IPS-15b (cell line): ENCODE data around the gene AP5Z1.

Experiments used
- H3K27me3 ChIP-seq: one replicate; pipeline ENCODE4 v1.6.1; 2013; ENCODE audit warnings: low read length; ENCODE audit not compliant: control insufficient read depth, insufficient read depth
- H3K36me3 ChIP-seq: one replicate; pipeline ENCODE4 v1.6.1; 2013; ENCODE audit warnings: low read length; ENCODE audit not compliant: control insufficient read depth, insufficient read depth
- H3K4me1 ChIP-seq: one replicate; pipeline ENCODE4 v1.6.1; 2013; ENCODE audit warnings: mild to moderate bottlenecking, low read length; ENCODE audit not compliant: control insufficient read depth, insufficient read depth
- H3K4me3 ChIP-seq: one replicate; pipeline ENCODE4 v1.5.1; 2013; ENCODE audit warnings: low read depth, low read length
- H3K9ac ChIP-seq: one replicate; pipeline ENCODE4 v1.6.1; 2013; ENCODE audit warnings: low read depth, mild to moderate bottlenecking, low read length
- H3K9me3 ChIP-seq: one replicate; pipeline ENCODE4 v1.6.1; 2013; ENCODE audit warnings: mild to moderate bottlenecking, low read length; ENCODE audit not compliant: control insufficient read depth, insufficient read depth

Gene AP5Z1

GRCh38 chr7:4824120-4824775, 48.8 kb downstream of the AP5Z1 start:
- Histone ChIP-seq H3K27me3 (no peaks in the 10 kb centered on the region), H3K9me3 (no peaks in the 10 kb centered on the region), H3K9ac (no peak overlapping the region), H3K36me3 (no peaks in the 10 kb centered on the region), H3K4me3 (no peak overlapping the region), H3K4me1 (no peaks in the 10 kb centered on the region)

GRCh38 chr7:4825081-4825480, 49.7 kb downstream of the AP5Z1 start:
- Histone ChIP-seq H3K4me1 (no peaks in the 10 kb centered on the region), H3K4me3 (no peak overlapping the region), H3K9me3 (no peaks in the 10 kb centered on the region), H3K9ac (no peak overlapping the region), H3K27me3 (no peaks in the 10 kb centered on the region), H3K36me3 (no peaks in the 10 kb centered on the region)

GRCh38 chr7:4828720-4829383, 53.4 kb downstream of the AP5Z1 start:
- no peaks in the 10 kb centered on the region for H3K9me3 ChIP-seq
- no peaks in the 10 kb centered on the region for H3K4me1 ChIP-seq
- no peaks in the 10 kb centered on the region for H3K27me3 ChIP-seq
- no peak overlapping the region for H3K4me3 ChIP-seq
- no peaks in the 10 kb centered on the region for H3K36me3 ChIP-seq
- H3K9ac ChIP-seq = no peak overlapping the region

- no peaks in the 10 kb centered on the region for H3K36me3 ChIP-seq
- no peaks in the 10 kb centered on the region for H3K27me3 ChIP-seq
- no peak overlapping the region for H3K9ac ChIP-seq
- H3K4me1 ChIP-seq = no peaks in the 10 kb centered on the region
- H3K9me3 ChIP-seq = no peaks in the 10 kb centered on the region
- H3K4me3 ChIP-seq = no peak overlapping the region
These were observed 54.8 kb downstream of the AP5Z1 start for GRCh38 chr7:4830176-4830575.

- no peak overlapping the region for H3K9ac ChIP-seq
- H3K4me1 ChIP-seq = no peaks in the 10 kb centered on the region
- H3K4me3 ChIP-seq = no peak overlapping the region
- no peaks in the 10 kb centered on the region for H3K36me3 ChIP-seq
- H3K27me3 ChIP-seq = no peaks in the 10 kb centered on the region
- no peaks in the 10 kb centered on the region for H3K9me3 ChIP-seq
These were observed 56.5 kb downstream of the AP5Z1 start for GRCh38 chr7:4831723-4832495.

- Histone ChIP-seq H3K27me3 (no peaks in the 10 kb centered on the region), H3K36me3 (no peaks in the 10 kb centered on the region), H3K9me3 (no peaks in the 10 kb centered on the region), H3K4me1 (no peaks in the 10 kb centered on the region), H3K9ac (no peak overlapping the region), H3K4me3 (no peak overlapping the region)
These were observed 57.3 kb downstream of the AP5Z1 start for GRCh38 chr7:4832711-4833110.

GRCh38 chr7:4833176-4833575, 57.8 kb downstream of the AP5Z1 start:
- H3K9me3 ChIP-seq = no peaks in the 10 kb centered on the region
- H3K36me3 ChIP-seq = no peaks in the 10 kb centered on the region
- H3K27me3 ChIP-seq = no peaks in the 10 kb centered on the region
- no peaks in the 10 kb centered on the region for H3K4me1 ChIP-seq
- no peak overlapping the region for H3K4me3 ChIP-seq
- H3K9ac ChIP-seq = no peak overlapping the region

- H3K9ac ChIP-seq = no peak overlapping the region
- H3K27me3 ChIP-seq = no peaks in the 10 kb centered on the region
- no peaks in the 10 kb centered on the region for H3K9me3 ChIP-seq
- no peaks in the 10 kb centered on the region for H3K4me1 ChIP-seq
- H3K36me3 ChIP-seq = no peaks in the 10 kb centered on the region
- no peak overlapping the region for H3K4me3 ChIP-seq
These were observed 58.5 kb downstream of the AP5Z1 start for GRCh38 chr7:4833691-4834600.

- Histone ChIP-seq H3K9me3 (no peaks in the 10 kb centered on the region), H3K4me1 (no peaks in the 10 kb centered on the region), H3K4me3 (no peak overlapping the region), H3K9ac (no peak overlapping the region), H3K36me3 (no peaks in the 10 kb centered on the region), H3K27me3 (no peaks in the 10 kb centered on the region)
These were observed 59.4 kb downstream of the AP5Z1 start for GRCh38 chr7:4834601-4835397.

- Histone ChIP-seq H3K9ac (no peak overlapping the region), H3K36me3 (no peaks in the 10 kb centered on the region), H3K9me3 (no peaks in the 10 kb centered on the region), H3K4me3 (no peak overlapping the region), H3K4me1 (no peaks in the 10 kb centered on the region), H3K27me3 (no peaks in the 10 kb centered on the region)
These were observed 60.2 kb downstream of the AP5Z1 start for GRCh38 chr7:4835398-4836205.
